GM12892 (cell line): ENCODE results near the gene HYDIN.

Experiments used
- POLR2A ChIP-seq: IDR thresholded peaks from 2 replicates; pipeline ENCODE4 v1.6.1; 2011; ENCODE audit warnings: low read depth, low read length, control low read depth
- POLR2AphosphoS5 ChIP-seq: IDR thresholded peaks from 2 replicates; pipeline ENCODE4 v1.6.1; 2011; ENCODE audit warnings: low read depth, low read length, control low read depth
- TAF1 ChIP-seq: IDR thresholded peaks from 2 replicates; pipeline ENCODE4 v1.6.1; 2011; ENCODE audit warnings: low read depth, mild to moderate bottlenecking, control low read depth, low read length, borderline replicate concordance

GRCh38 chr16:70766176-70766575 is 464.3 kb downstream of the HYDIN start:
- TF ChIP-seq POLR2AphosphoS5 (no peak), POLR2A (no peak), TAF1 (no peak)
